HEK293 (cell line): Measurements from ENCODE around the gene IGFBP5.

ENCODE experiments used
- CTCF ChIA-PET: fragments of 350-600 bp; formaldehyde crosslinking; extraction: SDS; loops from one replicate; lab custom pipeline; 2021; ENCODE audit warnings: antibody characterized with exemption; lab: Yijun Ruan, JAX
- POLR2A ChIA-PET: fragments of 300-600 bp; formaldehyde crosslinking; extraction: SDS; loops from one replicate; lab custom pipeline; 2020; ENCODE audit warnings: antibody characterized with exemption, inconsistent platforms; lab: Yijun Ruan, JAX
- H3K27ac ChIP-seq: fragments of 200-500 bp; sonication (Bioruptor generic); 2 replicates; pipeline ENCODE4 v1.5.1; 2014; ENCODE audit warnings: low read depth, low read length, control low read depth, inconsistent platforms; ENCODE audit errors: extremely low read depth
- H3K36me3 ChIP-seq, 2 experiments: fragments of 200-500 bp in 1 of 2; sonication (Bioruptor generic) in 1 of 2; 1 replicate in 1 of 2; 2 replicates in 1 of 2; pipeline ENCODE4 v1.5.1; 2014 to 2017; ENCODE audit warnings: inconsistent platforms in 2 of 2, low read length in 2 of 2; ENCODE audit not compliant: control insufficient read depth in 2 of 2, insufficient read depth in 1 of 2
- H3K4me1 ChIP-seq: fragments of 200-500 bp; sonication (Bioruptor generic); 2 replicates; pipeline ENCODE4 v1.5.1; 2014; ENCODE audit warnings: mild to moderate bottlenecking, low read length, inconsistent platforms; ENCODE audit not compliant: control insufficient read depth, insufficient read depth
- H3K4me3 ChIP-seq: 2 replicates; pipeline ENCODE4 v1.5.1; 2011; ENCODE audit warnings: low read depth, mild to moderate bottlenecking, control low read depth, low read length, moderate library complexity
- H3K9me3 ChIP-seq: fragments of 200-500 bp; sonication (Bioruptor generic); 2 replicates; pipeline ENCODE4 v1.5.1; 2014; ENCODE audit warnings: low read depth, low read length, inconsistent platforms; ENCODE audit not compliant: control insufficient read depth, insufficient read depth
- INSM2 ChIP-seq: fragments of 450-650 bp; formaldehyde crosslinking; IDR thresholded peaks from 2 replicates; pipeline ENCODE4 v1.5.1; 2016; ENCODE audit warnings: missing biosample characterization, missing genetic modification characterization
- KLF9 ChIP-seq: fragments of 450-650 bp; formaldehyde crosslinking; IDR thresholded peaks from 2 replicates; pipeline ENCODE4 v1.5.1; 2016; ENCODE audit warnings: missing biosample characterization, missing genetic modification characterization, low read depth
- MEIS1 ChIP-seq: sonication (generic); formaldehyde crosslinking; IDR thresholded peaks from 2 replicates; pipeline ENCODE4 v1.8.1; 2022; ENCODE audit warnings: missing genetic modification reagents, mild to moderate bottlenecking, borderline replicate concordance
- SETDB1 ChIP-seq: IDR thresholded peaks from one replicate; pipeline ENCODE4 v1.6.1; 2017; ENCODE audit warnings: mild to moderate bottlenecking, low read length, moderate library complexity, mixed read lengths; ENCODE audit not compliant: insufficient read length
- SP7 ChIP-seq: fragments of 450-650 bp; formaldehyde crosslinking; IDR thresholded peaks from 2 replicates; pipeline ENCODE4 v1.5.1; 2016; ENCODE audit warnings: missing biosample characterization, missing genetic modification characterization
- YY2 ChIP-seq: fragments of 450-650 bp; formaldehyde crosslinking; IDR thresholded peaks from 2 replicates; pipeline ENCODE4 v1.5.1; 2016; ENCODE audit warnings: missing biosample characterization, missing genetic modification characterization
- ZBTB48 ChIP-seq: fragments of 450-650 bp; formaldehyde crosslinking; IDR thresholded peaks from 2 replicates; pipeline ENCODE4 v1.5.1; 2016; ENCODE audit warnings: missing biosample characterization, missing genetic modification characterization
- ZBTB8A ChIP-seq: fragments of 450-650 bp; formaldehyde crosslinking; IDR thresholded peaks from 2 replicates; pipeline ENCODE4 v1.5.1; 2016; ENCODE audit warnings: missing biosample characterization, missing genetic modification characterization
- ZNF146 ChIP-seq: fragments of 450-650 bp; formaldehyde crosslinking; IDR thresholded peaks from 2 replicates; pipeline ENCODE4 v1.5.1; 2016; ENCODE audit warnings: missing biosample characterization, missing genetic modification characterization
- ZNF169 ChIP-seq: fragments of 450-650 bp; formaldehyde crosslinking; IDR thresholded peaks from 2 replicates; pipeline ENCODE4 v1.5.1; 2016; ENCODE audit warnings: missing biosample characterization, missing genetic modification characterization
- ZNF23 ChIP-seq: fragments of 450-650 bp; formaldehyde crosslinking; IDR thresholded peaks from 2 replicates; pipeline ENCODE4 v1.5.1; 2016; ENCODE audit warnings: missing biosample characterization, missing genetic modification characterization, borderline replicate concordance
- ZNF341 ChIP-seq: fragments of 450-650 bp; formaldehyde crosslinking; IDR thresholded peaks from 2 replicates; pipeline ENCODE4; 2016; ENCODE audit warnings: low read depth, missing biosample characterization, missing genetic modification characterization
- ZNF391 ChIP-seq: fragments of 450-650 bp; formaldehyde crosslinking; IDR thresholded peaks from 2 replicates; pipeline ENCODE4 v1.5.1; 2016; ENCODE audit warnings: low read depth, missing biosample characterization, missing genetic modification characterization, borderline replicate concordance
- ZNF624 ChIP-seq: fragments of 450-650 bp; formaldehyde crosslinking; IDR thresholded peaks from 2 replicates; pipeline ENCODE4 v1.5.1; 2017; ENCODE audit warnings: missing biosample characterization, missing genetic modification characterization
- ZNF654 ChIP-seq: fragments of 450-650 bp; formaldehyde crosslinking; IDR thresholded peaks from 2 replicates; pipeline ENCODE4 v1.5.1; 2016; ENCODE audit warnings: low read depth, missing biosample characterization, missing genetic modification characterization
- ZNF701 ChIP-seq: fragments of 450-650 bp; formaldehyde crosslinking; IDR thresholded peaks from 2 replicates; pipeline ENCODE4 v1.5.1; 2016; ENCODE audit warnings: missing biosample characterization, missing genetic modification characterization
- ZNF792 ChIP-seq: fragments of 450-650 bp; formaldehyde crosslinking; IDR thresholded peaks from 2 replicates; pipeline ENCODE4 v1.5.1; 2016; ENCODE audit warnings: missing biosample characterization, missing genetic modification characterization
- ZSCAN5A ChIP-seq: fragments of 450-650 bp; formaldehyde crosslinking; IDR thresholded peaks from 2 replicates; pipeline ENCODE4 v1.5.1; 2016; ENCODE audit warnings: missing biosample characterization, missing genetic modification characterization
- TF ChIP-seq, protein P1 (sequence below): fragments of 450-650 bp; formaldehyde crosslinking; conservative IDR thresholded peaks from 2 replicates; pipeline ENCODE4 v1.5.1; 2016; ENCODE audit warnings: low read depth, missing biosample characterization, missing genetic modification characterization
- TF ChIP-seq, protein P2 (sequence below): fragments of 450-650 bp; formaldehyde crosslinking; IDR thresholded peaks from 2 replicates; pipeline ENCODE4 v1.5.1; 2016; ENCODE audit warnings: missing biosample characterization, missing genetic modification characterization

IGFBP5 gene

DNA sequence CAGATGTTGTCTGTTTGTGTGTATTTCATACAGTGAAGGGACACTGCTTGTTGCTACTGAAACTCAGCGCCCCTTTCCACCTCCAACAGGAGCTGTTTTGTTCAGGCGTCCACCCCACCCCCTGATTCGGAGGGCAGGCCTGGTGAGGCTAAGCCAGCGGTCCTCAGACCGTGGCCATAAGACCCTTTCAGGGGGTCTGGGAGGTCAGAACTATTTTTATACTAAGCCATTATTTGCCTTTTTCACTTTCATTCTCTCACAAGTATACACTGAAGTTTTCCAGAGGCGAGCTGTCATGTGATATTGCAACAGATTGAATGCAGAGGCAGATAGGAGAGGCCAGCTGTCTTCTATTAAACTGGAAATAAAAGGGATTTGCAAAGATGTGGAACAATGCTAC is 39.7 kb upstream of the IGFBP5 start:
- Histone ChIP-seq H3K4me1 (peaks cover 6% of the 10 kb centered on the region; the same call in 1 of the 2 replicates), H3K27ac (no peak overlapping the region), H3K36me3 (no peaks in the 10 kb centered on the region), H3K4me3 (no peak overlapping the region), H3K9me3 (no peaks in the 10 kb centered on the region)
- ChIA-PET POLR2A (no interaction called here), CTCF (interaction anchor here (1.0 to 1.5 kb wide), 2 partner anchors 37 to 448 kb away, joined by 3 to 4 read pairs; no protein-coding TSS in a partner anchor)
- no peak for TF ChIP-seq ZBTB48
- no peak for TF ChIP-seq SETDB1
- no peak for TF ChIP-seq ZNF169 (tag by site-specific recombination)
- no peak for TF ChIP-seq YY2 (tag by site-specific recombination)
- no peak for TF ChIP-seq ZBTB8A
- TF ChIP-seq ZSCAN5A (tag by site-specific recombination) = no peak
- no peak for TF ChIP-seq MEIS1 (CRISPR knock-in tag)
- TF ChIP-seq ZNF624 (tag by site-specific recombination) = no peak
- TF ChIP-seq ZNF391 (tag by site-specific recombination) = no peak
- no peak for TF ChIP-seq INSM2 (tag by site-specific recombination)
- TF ChIP-seq KLF9 (tag by site-specific recombination) = no peak
- TF ChIP-seq, protein P1, sequence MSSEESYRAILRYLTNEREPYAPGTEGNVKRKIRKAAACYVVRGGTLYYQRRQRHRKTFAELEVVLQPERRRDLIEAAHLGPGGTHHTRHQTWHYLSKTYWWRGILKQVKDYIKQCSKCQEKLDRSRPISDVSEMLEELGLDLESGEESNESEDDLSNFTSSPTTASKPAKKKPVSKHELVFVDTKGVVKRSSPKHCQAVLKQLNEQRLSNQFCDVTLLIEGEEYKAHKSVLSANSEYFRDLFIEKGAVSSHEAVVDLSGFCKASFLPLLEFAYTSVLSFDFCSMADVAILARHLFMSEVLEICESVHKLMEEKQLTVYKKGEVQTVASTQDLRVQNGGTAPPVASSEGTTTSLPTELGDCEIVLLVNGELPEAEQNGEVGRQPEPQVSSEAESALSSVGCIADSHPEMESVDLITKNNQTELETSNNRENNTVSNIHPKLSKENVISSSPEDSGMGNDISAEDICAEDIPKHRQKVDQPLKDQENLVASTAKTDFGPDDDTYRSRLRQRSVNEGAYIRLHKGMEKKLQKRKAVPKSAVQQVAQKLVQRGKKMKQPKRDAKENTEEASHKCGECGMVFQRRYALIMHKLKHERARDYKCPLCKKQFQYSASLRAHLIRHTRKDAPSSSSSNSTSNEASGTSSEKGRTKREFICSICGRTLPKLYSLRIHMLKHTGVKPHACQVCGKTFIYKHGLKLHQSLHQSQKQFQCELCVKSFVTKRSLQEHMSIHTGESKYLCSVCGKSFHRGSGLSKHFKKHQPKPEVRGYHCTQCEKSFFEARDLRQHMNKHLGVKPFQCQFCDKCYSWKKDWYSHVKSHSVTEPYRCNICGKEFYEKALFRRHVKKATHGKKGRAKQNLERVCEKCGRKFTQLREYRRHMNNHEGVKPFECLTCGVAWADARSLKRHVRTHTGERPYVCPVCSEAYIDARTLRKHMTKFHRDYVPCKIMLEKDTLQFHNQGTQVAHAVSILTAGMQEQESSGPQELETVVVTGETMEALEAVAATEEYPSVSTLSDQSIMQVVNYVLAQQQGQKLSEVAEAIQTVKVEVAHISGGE = no peak
- TF ChIP-seq, protein P2, sequence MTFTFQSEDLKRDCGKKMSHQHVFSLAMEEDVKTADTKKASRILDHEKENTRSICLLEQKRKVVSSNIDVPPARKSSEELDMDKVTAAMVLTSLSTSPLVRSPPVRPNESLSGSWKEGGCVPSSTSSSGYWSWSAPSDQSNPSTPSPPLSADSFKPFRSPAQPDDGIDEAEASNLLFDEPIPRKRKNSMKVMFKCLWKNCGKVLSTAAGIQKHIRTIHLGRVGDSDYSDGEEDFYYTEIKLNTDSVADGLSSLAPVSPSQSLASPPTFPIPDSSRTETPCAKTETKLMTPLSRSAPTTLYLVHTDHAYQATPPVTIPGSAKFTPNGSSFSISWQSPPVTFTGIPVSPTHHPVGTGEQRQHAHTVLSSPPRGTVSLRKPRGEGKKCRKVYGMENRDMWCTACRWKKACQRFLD = no peak
- no peak for TF ChIP-seq SP7 (tag by site-specific recombination)
- TF ChIP-seq ZNF654 (tag by site-specific recombination) = no peak
- no peak for TF ChIP-seq ZNF146 (tag by site-specific recombination)
- TF ChIP-seq ZNF23 (tag by site-specific recombination) = no peak
- TF ChIP-seq ZNF792 (tag by site-specific recombination) = no peak
- TF ChIP-seq ZNF701 (tag by site-specific recombination) = no peak
- TF ChIP-seq ZNF341 (tag by site-specific recombination) = no peak
